ENCODE data around the gene MAPKAPK5.
"Not testable (repeated sequence)": the region's sequence is repeated elsewhere in the genome, so short reads cannot be mapped to it uniquely, and the experiment has no call there.

The MAPKAPK5 gene

GRCh38 chr12:111819191-111820158, 22.6 kb upstream of the MAPKAPK5 start:
- no peak for TF ChIP-seq POLR2A (IDR thresholded peaks at IDR 0.05; ENCODE audit: low read depth, low read length)
- no peak for FAIRE-seq

GRCh38 chr12:111820828-111821227, 21.2 kb upstream of the MAPKAPK5 start:
- DNase-seq (ENCODE audit: insufficient read length, low spot score); FAIRE-seq: not testable (repeated sequence)

More at GRCh38 chr12:111819191-111820158, 22.6 kb upstream of the MAPKAPK5 start:
- no peak for DNase-seq (ENCODE audit: insufficient read length, low spot score)

GRCh38 chr12:111822886-111823285, 19.1 kb upstream of the MAPKAPK5 start:
- FAIRE-seq (no peak), DNase-seq (ENCODE audit: insufficient read length, low spot score) (no peak)
- no peak for TF ChIP-seq POLR2A (IDR thresholded peaks at IDR 0.05; ENCODE audit: low read depth, low read length)

GRCh38 chr12:111823891-111824290, 18.1 kb upstream of the MAPKAPK5 start:
- DNase-seq (ENCODE audit: insufficient read length, low spot score): no peak
- no peak for TF ChIP-seq POLR2A (IDR thresholded peaks at IDR 0.05; ENCODE audit: low read depth, low read length)
- FAIRE-seq: no peak

- not testable (repeated sequence) for DNase-seq (ENCODE audit: insufficient read length, low spot score); FAIRE-seq
Measured at GRCh38 chr12:111824312-111824711, 17.7 kb upstream of the MAPKAPK5 start.

GRCh38 chr12:111825509-111825908, 16.5 kb upstream of the MAPKAPK5 start:
- DNase-seq (ENCODE audit: insufficient read length, low spot score) (no peak), FAIRE-seq (no peak)
- TF ChIP-seq POLR2A (IDR thresholded peaks at IDR 0.05; ENCODE audit: low read depth, low read length): no peak

- no peak for DNase-seq (ENCODE audit: insufficient read length, low spot score)
- no peak for FAIRE-seq
- no peak for TF ChIP-seq POLR2A (IDR thresholded peaks at IDR 0.05; ENCODE audit: low read depth, low read length)
Measured at GRCh38 chr12:111826316-111826715, 15.7 kb upstream of the MAPKAPK5 start.

- DNase-seq (ENCODE audit: insufficient read length, low spot score) (no peak), FAIRE-seq (no peak)
- TF ChIP-seq POLR2A (IDR thresholded peaks at IDR 0.05; ENCODE audit: low read depth, low read length): no peak
Measured at GRCh38 chr12:111826992-111827391, 15.0 kb upstream of the MAPKAPK5 start.

GRCh38 chr12:111827907-111828306, 14.1 kb upstream of the MAPKAPK5 start:
- no peak for FAIRE-seq
- DNase-seq (ENCODE audit: insufficient read length, low spot score): no peak
- TF ChIP-seq POLR2A (IDR thresholded peaks at IDR 0.05; ENCODE audit: low read depth, low read length): no peak

- TF ChIP-seq POLR2A (IDR thresholded peaks at IDR 0.05; ENCODE audit: low read depth, low read length): no peak
- FAIRE-seq (no peak), DNase-seq (ENCODE audit: insufficient read length, low spot score) (no peak)
Measured at GRCh38 chr12:111828338-111828979, 13.6 kb upstream of the MAPKAPK5 start.

- DNase-seq (ENCODE audit: insufficient read length, low spot score): not testable (repeated sequence)
Measured at GRCh38 chr12:111829635-111830034, 12.4 kb upstream of the MAPKAPK5 start.

GRCh38 chr12:111834740-111835386, 7.2 kb upstream of the MAPKAPK5 start:
- not testable (repeated sequence) for DNase-seq (ENCODE audit: insufficient read length, low spot score); FAIRE-seq

More at GRCh38 chr12:111829635-111830034, 12.4 kb upstream of the MAPKAPK5 start:
- not testable (repeated sequence) for FAIRE-seq

GRCh38 chr12:111835531-111836181, 6.4 kb upstream of the MAPKAPK5 start:
- DNase-seq (ENCODE audit: insufficient read length, low spot score); FAIRE-seq: not testable (repeated sequence)

- DNase-seq (ENCODE audit: insufficient read length, low spot score) (no peak), FAIRE-seq (no peak)
- TF ChIP-seq POLR2A (IDR thresholded peaks at IDR 0.05; ENCODE audit: low read depth, low read length): no peak
Measured at GRCh38 chr12:111838353-111838752, 3.7 kb upstream of the MAPKAPK5 start.
